Adrenal gland (tissue), 5 donors: ENCODE results near the gene CDS1.

Source experiments
- POLR2A ChIP-seq, 2 donors: fragments of 450-650 bp; IDR thresholded peaks; one replicate each; pipeline ENCODE4 v1.6.1; 2017; ENCODE audit warnings: antibody characterized with exemption in 2 of 2, mild to moderate bottlenecking in 2 of 2, moderate library complexity in 1 of 2
- TF ChIP-seq, protein P1 (sequence below), 6 experiments: fragments of 450-650 bp in 4 of 6; fragments of 200-600 bp in 2 of 6; sonication (generic) in 1 of 6; IDR thresholded peaks; 1 replicate in 5 of 6; 2 replicates in 1 of 6; pipeline versions ENCODE4 v1.5.1 to v1.8.0; 2016 to 2021; ENCODE audit warnings: antibody characterized with exemption in 6 of 6, mild to moderate bottlenecking in 2 of 6, moderate library complexity in 1 of 6
- donor health status: DM: no; HTN: no; CAD: no.

DNA sequence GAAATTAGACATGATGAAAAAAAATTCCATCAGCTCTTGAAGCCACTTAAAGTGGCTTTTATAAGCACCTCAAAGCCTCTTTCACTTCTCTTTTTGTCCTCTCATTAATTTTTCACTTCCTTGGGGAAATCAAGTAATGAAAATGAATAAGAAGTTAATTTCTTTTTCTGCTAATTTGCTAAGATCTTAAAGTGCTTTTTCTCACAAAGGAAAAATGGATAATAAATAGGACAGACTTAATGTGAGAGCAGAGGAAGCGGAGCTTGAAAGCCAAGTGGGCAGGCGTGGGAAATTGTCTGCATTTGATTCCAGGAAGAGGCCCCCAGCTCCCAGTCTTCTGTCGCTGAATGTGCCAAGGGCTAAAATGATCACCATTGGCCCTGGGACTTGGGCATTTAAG lies 28.6 kb downstream of the CDS1 start:
- TF ChIP-seq, protein P1, sequence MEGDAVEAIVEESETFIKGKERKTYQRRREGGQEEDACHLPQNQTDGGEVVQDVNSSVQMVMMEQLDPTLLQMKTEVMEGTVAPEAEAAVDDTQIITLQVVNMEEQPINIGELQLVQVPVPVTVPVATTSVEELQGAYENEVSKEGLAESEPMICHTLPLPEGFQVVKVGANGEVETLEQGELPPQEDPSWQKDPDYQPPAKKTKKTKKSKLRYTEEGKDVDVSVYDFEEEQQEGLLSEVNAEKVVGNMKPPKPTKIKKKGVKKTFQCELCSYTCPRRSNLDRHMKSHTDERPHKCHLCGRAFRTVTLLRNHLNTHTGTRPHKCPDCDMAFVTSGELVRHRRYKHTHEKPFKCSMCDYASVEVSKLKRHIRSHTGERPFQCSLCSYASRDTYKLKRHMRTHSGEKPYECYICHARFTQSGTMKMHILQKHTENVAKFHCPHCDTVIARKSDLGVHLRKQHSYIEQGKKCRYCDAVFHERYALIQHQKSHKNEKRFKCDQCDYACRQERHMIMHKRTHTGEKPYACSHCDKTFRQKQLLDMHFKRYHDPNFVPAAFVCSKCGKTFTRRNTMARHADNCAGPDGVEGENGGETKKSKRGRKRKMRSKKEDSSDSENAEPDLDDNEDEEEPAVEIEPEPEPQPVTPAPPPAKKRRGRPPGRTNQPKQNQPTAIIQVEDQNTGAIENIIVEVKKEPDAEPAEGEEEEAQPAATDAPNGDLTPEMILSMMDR (IDR thresholded peaks at IDR 0.05) = no peak
- no peak for TF ChIP-seq POLR2A (IDR thresholded peaks at IDR 0.05)
